ENCODE data around the gene ARID3A. TPM values are rescaled to one million over a fixed set of nuclear protein-coding genes. Genes with fewer than 3 reads are reported as not detected.
A peak's percentile ranks its signal among the peaks of the same experiment; 100 is the strongest.

Gene ARID3A
- total and polyA plus RNA-seq, 2 of the 13 experiments (the other 11 are each of a cell fraction or from before 2014, with no cell fraction given), result 71.3 to 77.9 TPM

- peaks cover 23 to 25% of the 10 kb centered on the region in 2 experiments for H3K36me3 ChIP-seq (replicated peaks in 1 of 2; ENCODE audit: control insufficient read depth in 1 of 2, insufficient read depth in 2 of 2, low read length in 2 of 2)
- H3K79me2 ChIP-seq (ENCODE audit: insufficient read depth, low read length), result no peaks in the 10 kb centered on the region
- BruUV-seq (replicated peaks), result no TSS peak
- no peak overlapping the region for H2AFZ ChIP-seq (ENCODE audit: low read length)
- ChIA-PET CTCF (ENCODE audit: low intra/inter-chr PET ratio, low total read pairs) (no interaction called here), POLR2A (interaction anchor here (1.2 kb wide), 1 partner anchor 10 kb away, joined by 4 read pairs; no protein-coding TSS in a partner anchor)
- H3K4me1 ChIP-seq (ENCODE audit: insufficient read depth, low read length), result no peaks in the 10 kb centered on the region
- H3K27ac ChIP-seq (ENCODE audit: extremely low read length, insufficient read depth, low read length), result no peak overlapping the region
- no peak for ATAC-seq
- no peak for DNase-seq (ENCODE audit: low spot score)
- no peak overlapping the region for H3K4me2 ChIP-seq (ENCODE audit: low read depth, low read length)
- no peak overlapping the region for H3K4me3 ChIP-seq (replicated peaks in 1 of 3; ENCODE audit: insufficient read depth in 1 of 3, low read depth in 2 of 3, low read length in 3 of 3)
- no peak for FAIRE-seq
- H3K9me3 ChIP-seq (ENCODE audit: low read length), result no peaks in the 10 kb centered on the region
- TF ChIP-seq ZNF563 (CRISPR knock-in tag; IDR thresholded peaks at IDR 0.05) (0 out of 2 replicates have a peak, but pooled peaks have one; percentile 30), NONO (IDR thresholded peaks at IDR 0.05) (no peak), NONO (CRISPR knock-in tag; conservative IDR thresholded peaks at IDR 0.05) (peak; percentile 41; the same call in 1 of the 2 replicates), ZNF766 (CRISPR knock-in tag; IDR thresholded peaks at IDR 0.05; ENCODE audit: borderline replicate concordance) (no peak), ZNF781 (CRISPR knock-in tag; IDR thresholded peaks at IDR 0.05; ENCODE audit: borderline replicate concordance, not compliant biosample characterization) (no peak), PAF1 (CRISPR knock-in tag; IDR thresholded peaks at IDR 0.05) (peak; percentile 7; the same call in 1 of the 2 replicates), POLR2A (IDR thresholded peaks at IDR 0.05; ENCODE audit: insufficient read depth in 1 of 2, low read depth in 2 of 2, low read length in 2 of 2) (peak in 1 of 2 experiments; percentile 18; a peak in 1 of 4 replicates), RBM22 (optimal IDR thresholded peaks at IDR 0.05; ENCODE audit: low read length) (peak; percentile 92), ZFP82 (CRISPR knock-in tag; IDR thresholded peaks at IDR 0.05; ENCODE audit: borderline replicate concordance) (no peak), AGO2 (optimal IDR thresholded peaks at IDR 0.05; ENCODE audit: low read depth, low read length) (peak; percentile 6), POLR2G (IDR thresholded peaks at IDR 0.05; ENCODE audit: low read depth, low read length) (peak; percentile 43), AKAP8 (CRISPR knock-in tag; IDR thresholded peaks at IDR 0.05) (0 out of 2 replicates have a peak, but pooled peaks have one; percentile 4)
- in situ Hi-C loops (cut with HindIII; ENCODE audit: extremely low pct_ligation_motif_present, low pct_unique_long_range_greater_than_20kb) (no loop called here), intact Hi-C loops (cut with micrococcal nuclease; ENCODE audit: unreplicated experiment) (no loop called here)
- no peak overlapping the region for H3K9ac ChIP-seq (ENCODE audit: insufficient read depth, low read depth, low read length)
- 96% methylated on average over 25 of the region's 29 CpGs for WGBS (ENCODE audit: low lambda C conversion rate)
- no peaks in the 10 kb centered on the region for H3K27me3 ChIP-seq (ENCODE audit: control insufficient read depth in 1 of 2, insufficient read depth in 2 of 2, low read length in 2 of 2)
- no peaks in the 10 kb centered on the region for H4K20me1 ChIP-seq (ENCODE audit: insufficient read depth, low read length)
These were observed 48.1 kb downstream of the ARID3A start for GRCh38 chr19:973726-974563.

All from HepG2 (cell line).